ENCODE measurements around the gene NDUFA11.

Gene NDUFA11

DNA sequence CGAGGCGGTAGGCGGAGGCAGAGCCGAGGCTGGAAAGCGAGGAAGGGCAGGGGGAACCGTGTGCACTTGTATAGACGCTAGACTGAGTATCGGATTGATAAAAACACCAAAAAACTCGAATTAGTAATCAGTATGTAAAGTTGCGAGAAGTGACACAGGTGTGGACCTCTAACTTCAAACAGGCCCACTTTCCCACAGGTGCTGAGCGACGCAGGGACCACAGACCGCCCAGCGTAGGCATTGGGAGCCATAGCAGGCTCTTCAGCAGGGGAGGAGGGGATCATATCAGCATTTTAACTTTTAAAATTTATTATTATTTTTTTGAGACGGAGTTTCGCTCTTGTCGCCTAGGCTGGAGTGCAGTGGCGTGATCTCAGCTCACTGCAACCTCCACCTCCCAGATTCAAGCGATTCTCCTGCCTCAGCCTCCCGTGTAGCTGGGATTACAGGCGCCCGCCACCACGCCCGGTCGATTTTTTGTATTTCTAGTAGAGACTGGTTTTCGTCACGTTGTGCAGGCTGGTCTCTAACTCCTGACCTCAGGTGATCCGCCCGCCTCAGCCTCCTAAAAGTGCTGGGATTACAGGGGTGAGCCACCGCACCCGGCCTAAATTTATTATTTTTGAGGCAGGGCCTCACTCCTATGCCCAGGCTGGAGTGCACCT, 1.7 kb upstream of the NDUFA11 start:
- DNase-seq, result no peak

DNA sequence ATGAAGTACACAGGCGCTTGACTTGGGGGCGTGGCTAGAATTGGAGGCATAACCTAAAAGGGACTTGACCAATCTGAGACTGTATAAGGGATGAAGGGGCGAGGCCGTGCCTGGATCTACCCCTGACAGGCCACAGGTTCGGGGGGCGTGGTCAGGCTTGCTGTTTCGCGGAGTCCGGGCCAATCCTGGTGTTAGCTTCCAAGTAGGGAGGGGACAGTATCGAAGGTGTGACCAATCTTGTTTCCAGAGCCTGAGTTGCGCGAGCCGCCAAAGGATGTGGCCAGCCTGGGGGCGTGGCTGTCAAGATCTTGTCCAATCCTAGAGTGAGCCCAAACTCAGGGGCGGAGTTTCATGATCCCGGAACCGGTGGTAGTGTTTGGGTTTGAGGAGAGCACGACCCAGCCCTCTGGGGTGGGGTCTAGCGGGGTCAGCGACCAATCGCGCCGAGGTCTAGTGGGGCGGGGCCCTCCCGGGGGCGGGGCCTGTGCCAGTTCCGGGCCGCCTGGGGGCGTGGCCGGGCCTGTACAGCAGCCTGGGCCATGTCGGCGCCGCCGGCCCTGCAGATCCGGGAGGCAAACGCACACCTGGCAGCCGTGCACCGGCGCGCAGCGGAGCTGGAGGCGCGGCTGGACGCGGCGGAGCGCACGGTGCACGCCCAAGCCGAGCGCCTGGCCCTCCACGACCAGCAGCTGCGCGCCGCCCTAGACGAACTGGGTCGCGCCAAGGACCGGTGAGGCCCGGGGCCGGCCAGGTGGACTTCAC, 943 bp upstream of the NDUFA11 start, which contains the start of gene VMAC:
Gene VMAC (plus strand): TSS at position 521 of the 762 bp plus-strand sequence. CDS start 19 bp downstream, at position 540.
- DNase-seq, result peak; percentile 100

DNA sequence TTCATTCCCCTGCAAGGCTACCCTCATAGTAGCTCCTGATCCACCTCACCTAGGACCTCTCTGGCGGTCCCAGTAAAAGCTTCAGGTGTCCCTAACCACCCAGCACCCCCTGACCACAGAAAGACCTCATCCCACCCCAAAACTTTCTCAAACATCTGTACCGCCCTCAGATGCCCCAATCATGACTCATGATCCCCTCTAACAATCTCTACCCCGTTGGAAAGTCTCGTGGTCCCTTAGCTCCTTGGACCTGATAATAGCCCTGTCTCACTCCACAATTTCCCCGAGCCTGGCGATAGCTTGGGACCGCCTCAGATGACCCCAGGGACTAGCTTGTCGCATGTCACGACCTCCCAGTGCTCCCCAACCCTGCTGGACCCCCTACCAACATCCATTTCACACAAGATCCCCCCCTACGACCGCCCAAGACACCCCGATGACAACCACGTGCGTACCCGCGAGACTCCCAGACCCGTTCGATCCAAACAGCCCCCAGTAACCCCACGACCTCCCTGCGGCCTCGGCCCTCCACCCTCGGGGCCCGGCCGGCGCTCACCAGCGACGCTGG, 450 bp downstream of the NDUFA11 start:
- DNase-seq, result peak; percentile 29

DNA sequence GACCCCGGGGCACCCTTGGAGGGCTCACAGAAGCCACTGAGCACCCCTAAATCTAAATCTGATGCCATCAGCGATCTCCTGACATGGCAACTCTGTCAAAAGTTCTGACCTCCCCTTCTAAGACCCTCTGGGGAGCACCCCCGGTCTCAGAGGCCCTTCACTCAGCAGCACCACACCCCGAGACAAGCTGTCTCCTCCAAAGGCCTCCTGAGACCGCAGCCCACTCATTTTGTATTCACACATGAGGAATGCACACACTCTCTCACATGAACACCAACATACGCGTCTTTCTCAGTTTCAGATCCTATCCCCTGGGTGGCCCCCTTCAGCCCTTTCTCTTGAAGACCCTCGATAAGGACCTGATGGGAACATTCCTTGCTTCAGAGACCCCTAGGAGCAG, 2.6 kb downstream of the NDUFA11 start:
- DNase-seq, result no peak

DNA sequence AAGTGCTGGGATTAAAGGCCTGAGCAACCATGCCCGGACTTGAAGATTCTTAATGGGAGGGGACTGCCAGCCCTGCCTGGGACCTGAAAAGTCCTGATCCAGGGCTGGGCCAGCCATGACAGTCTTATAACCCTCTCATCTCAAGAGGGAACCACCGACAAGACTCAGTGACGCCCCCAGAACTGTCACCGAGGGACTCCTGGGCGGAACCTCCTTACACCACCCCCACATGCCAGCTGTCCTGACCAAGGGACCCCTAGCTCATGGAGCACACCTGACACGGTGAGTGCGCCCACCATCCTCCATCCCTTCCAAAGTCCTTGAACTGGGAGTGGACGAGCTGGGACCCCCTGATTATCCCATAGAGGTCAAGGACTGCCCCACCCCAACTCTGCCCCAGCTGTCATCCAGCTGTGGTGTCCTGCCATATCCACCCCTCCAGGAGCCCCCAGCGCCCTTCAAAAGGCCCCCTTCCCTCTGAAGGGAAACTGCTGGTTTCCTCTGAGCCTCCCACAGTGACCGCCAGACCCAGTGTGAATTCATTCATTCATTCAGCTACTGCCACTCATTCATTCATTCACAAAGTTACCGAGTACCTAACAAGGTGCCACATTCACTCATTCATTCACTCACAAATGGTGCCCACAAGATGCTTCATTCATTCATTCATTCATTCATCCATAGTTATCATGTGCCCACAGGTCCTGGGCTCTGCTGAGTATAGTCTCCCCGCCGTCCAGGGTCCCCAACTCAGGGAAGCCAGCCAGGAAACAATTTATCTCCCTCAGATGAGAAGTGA, 3.7 kb downstream of the NDUFA11 start:
- no peak for DNase-seq

DNA sequence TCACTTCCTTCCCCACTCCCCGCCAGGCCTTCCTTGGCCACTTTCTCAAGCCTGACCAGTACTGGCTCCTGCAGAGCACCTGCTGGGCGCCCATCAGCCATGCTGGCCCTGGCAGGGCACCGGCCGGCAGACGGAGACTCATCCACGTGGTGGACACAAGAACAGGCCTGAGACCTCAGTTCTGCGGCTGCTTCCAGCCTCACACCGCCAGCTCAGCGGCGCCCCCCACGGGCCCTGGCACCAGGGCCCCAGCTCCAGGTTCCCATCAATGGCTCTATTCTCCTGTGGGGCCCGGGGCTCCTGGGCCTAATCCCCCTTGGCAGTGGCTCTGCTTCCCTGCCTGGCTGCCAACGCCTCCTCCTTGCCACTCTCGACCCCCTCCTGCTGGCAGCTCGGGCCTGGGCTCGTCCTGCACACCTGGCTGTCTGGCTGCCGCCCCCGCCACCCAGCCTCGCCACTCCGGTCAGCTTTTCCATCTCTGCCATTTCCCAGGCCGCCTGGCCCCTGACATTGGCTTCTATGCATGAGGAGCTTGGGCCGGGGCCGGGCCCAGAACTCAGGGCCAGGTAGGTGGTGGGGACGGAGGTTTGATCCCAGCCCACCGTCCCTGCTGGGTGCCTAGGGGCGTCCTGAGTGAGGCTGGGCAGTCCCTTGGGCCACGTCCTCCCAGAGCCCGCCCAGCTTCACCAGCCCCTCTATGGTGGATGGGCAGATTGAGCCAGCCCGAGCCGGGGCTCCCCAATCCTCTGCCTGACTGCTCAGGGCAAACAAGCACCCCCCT, 6.2 kb downstream of the NDUFA11 start:
- DNase-seq, result no peak

DNA sequence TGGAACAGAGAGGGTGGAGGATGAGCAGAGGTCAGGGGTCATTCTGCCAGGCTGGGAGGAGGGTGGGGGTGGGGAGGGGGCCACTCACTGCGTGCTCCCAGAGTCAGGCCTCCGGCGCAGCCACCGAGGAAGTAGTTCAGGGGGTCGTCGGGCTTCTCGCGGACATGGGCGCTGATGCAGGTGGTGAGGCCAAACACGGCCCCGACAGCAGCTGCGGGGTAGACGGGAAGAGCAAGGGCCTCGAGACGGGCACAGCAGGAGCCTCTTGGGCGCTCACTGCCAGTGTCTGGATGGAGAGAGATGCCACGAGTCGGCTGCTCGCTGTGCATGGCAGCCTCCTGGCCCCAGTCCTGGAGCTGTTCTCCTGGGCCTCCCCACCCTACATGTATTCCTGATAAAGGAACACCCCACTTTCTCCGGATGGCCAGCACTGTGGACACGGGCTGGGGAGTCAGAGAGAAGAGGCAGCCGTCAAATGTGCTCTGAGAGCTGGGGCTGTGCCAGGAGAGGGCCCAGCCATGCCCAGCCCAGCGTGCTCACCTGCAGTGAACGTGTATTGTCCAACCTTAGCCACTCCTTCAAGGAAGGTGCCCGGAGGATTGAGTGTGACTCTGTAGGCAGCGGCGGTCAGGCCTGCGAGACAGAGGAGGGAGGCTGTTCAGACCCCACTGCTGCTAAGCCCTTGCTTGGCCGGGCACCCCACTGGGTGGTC, 7.1 kb downstream of the NDUFA11 start:
- DNase-seq, result no peak

DNA sequence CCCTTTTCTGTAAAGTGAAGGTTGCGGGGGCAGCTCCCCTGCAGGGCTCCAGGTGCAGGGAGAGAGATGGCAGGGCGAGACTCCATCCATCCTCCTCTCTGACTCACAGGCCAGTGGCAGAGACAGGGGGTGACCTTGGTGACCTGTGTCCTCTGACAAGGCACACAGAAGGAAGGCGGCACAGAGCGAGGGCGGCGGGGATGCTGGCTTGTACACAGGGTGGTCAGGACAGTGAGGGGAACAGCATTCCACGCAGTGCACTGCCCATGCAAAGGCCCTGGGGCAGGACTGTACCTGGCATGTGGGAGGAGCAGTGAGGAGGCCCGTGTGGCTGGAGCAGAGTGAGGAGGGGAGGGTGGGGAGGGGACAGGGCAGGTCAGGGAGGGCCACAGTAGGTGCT, 7.7 kb downstream of the NDUFA11 start:
- DNase-seq, result no peak

DNA sequence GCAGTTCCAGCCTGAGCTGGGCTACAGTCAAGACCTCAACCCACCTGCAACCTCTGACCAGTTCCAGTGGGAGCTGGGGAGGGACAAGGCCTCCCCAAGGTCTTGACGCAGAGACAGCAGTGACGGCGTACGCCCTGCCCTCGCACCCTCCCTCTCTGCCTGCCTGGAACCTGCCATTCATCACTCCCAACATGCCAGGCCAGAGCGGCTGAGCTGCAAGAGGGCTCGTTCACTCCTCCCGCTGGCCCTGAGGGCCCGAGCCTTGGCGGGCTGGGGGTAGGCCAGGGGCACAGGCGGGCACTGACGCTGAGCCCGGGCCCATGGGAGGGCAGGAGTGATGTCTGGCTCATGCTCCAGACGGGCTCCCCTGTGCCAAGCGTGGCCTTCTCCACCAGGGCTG, 8.2 kb downstream of the NDUFA11 start:
- no peak for DNase-seq

DNA sequence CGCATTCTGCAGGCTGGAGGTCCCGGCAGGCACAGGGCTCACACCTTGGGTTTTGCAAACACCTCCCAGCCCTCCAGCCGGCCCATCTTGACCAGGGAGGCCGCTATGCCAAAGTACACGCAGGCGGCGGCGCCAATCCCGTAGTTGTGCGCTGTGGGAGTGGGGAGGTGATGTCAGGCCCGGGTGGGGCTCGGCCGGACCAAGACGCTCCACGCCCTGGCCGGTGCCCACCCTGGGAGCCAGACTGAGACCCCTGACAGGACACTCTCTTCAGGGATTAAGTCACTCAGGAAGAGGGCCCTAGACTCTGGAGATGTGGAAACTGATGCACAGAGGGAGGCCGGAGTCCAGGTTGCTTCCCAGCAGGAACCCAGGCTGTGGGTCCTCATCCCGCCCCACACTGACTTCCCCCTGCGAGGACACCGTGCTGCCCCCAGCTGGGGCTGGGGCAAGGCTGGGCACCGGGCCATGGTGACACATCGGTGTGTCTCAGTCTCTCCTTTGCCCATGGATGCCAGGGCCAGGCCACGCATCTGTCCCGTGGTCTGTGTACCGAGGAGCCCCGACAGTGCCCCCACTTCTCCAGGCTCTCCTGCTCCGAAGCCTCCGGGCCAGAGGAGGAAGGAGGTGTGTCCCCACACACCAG, 8.8 kb downstream of the NDUFA11 start:
- no peak for DNase-seq

DNA sequence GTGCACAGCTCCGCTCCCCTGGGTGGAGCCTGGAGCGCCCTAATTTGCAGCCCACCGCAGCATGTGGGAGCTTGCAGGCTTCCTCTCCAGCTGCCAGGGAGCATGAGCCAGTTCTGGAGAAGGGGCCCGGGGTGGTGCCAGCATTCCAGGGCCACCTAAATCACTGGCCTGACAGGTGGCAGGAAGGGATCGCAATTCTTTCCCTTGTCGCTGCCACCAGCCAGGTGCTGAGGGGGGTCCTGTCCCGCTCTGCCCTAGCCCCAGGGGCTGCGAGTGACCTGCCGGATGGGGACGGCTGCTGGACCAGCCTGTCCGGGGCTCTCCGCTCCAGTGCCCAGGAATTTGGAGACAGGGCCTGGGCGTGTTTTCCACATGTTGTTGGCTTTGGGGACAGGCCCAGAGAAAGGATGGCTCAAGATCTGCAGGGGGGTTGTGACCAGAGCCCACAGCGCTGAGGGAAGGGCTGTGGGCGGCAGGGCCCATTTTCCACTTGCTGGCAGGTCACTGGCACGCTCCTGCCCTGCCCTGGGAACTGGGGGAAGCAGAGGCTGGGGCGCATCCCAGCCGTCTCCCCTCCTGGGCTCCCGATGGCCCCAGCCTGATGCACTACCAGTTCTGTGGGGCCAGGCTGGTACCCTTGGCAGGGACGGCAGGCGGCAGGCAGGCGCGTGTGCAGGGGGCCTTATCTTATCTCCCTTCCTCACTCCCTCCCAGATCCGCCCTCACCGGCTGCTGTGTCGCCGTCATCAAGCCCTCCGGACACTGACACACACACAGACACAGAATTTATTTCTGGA, 9.5 kb downstream of the NDUFA11 start:
- no peak for DNase-seq

DNA sequence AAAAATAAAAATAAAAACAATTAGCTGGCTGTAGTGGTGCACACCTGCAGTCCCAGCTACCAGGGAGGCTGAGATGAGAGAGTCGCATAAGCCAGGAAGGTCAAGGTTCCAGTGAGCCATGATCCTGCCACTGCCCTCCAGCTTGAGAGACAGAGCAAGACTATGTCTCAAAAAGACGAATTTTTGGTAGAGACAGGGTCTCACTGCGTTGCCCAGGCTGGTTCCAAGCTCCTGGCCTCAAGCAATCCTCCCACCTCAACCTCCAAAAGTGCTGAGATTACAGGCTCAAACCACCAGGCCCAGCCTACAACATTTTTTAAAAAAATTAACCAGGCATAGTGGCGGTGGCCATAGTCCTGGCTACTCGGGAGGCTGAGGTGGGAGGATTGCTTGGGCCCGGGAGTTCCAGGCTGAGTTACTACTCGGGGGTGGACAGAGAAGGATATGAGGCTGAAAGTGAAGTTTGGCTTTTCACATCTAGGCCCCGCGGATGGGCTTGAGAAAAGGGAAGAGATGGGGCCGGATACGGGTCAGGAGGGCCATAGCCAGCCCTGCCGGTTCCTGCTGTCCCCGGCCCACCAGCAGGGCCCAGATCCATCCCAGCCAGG, 10.2 kb downstream of the NDUFA11 start:
- DNase-seq, result no peak

DNA sequence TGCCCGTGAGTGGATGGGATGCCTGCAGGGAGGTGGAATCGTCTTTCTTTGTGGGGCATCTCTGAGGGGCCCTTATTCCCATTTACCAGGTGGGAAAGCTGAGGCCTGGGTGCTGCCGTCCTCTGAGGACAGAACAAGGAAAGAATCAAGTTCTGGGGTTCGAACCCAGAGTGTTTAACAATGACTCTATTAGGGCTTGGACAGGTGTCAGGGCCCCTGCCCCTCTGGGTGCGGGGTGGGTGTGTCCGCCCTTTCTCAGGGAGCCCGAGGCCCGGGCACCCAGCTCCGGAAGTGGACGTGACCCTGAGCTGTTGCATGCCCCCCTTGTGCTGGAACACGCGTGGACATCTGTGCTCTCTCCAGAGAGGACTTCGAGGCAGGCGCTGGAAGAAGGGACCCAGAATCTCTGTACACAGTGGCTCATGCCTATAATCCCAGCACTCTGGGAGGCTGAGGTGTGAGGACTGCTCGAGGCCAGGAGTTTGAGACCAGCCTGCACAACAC, 10.8 kb downstream of the NDUFA11 start:
- DNase-seq, result no peak

DNA sequence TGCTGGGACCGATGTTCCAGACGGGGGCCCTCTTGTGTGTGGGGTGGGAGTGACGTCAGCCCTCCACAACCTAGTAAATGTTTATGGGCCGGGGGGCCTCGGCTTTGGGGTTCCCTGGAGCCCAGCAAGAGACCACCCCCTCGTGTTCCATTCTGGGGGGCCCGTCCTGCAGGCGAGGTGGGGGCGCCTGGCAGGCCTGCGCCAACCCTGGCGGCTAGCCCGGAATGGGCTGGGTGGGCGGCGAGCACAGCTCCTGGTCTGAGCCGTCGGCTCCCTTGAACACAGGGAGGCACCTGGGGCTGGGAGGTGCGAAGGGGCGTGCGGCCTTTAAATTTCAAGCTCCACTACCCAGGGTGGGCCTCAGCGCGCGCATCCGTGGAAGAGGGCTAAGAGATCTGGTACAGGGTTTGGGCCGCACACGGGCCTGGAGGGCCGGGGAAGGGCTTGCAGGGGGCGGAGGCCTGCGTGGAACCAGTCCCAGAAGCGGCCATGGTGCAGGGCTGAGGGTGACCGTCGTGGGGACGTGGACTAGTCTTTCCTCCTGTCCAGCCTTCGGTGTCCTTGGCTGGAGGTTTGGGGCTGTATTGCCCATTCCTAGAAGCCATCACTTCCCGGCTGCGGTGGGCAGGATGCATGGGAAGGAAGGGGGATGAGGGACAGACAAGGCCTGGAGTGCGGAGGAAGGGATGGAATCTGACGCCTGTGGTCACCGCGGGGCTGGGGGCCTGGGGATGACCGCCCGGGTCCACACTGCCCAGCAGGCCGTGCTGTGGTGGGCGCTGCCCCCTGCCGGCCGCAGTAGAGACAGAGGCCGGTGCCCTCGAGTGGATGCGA, 11.4 kb downstream of the NDUFA11 start:
- peak; percentile 13 for DNase-seq

DNA sequence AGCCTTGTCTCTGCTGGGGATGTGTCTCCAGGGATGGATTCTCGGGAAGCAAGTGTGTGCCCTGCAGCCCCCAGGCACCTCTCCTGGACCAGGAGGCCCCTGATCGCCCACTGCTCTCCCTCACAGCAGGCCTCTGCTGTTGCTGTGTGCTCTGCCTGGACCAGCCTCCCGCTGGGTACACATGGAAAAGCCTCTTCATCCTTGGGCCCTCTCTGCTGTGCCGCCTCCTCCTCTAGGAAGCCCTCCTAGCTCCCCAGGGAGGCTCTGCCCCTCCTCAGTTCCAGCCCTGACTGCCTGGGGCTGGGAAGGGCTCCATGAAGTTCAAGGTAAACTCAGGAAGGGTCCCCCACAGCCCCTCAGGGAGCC, 12.0 kb downstream of the NDUFA11 start:
- DNase-seq, result no peak

DNA sequence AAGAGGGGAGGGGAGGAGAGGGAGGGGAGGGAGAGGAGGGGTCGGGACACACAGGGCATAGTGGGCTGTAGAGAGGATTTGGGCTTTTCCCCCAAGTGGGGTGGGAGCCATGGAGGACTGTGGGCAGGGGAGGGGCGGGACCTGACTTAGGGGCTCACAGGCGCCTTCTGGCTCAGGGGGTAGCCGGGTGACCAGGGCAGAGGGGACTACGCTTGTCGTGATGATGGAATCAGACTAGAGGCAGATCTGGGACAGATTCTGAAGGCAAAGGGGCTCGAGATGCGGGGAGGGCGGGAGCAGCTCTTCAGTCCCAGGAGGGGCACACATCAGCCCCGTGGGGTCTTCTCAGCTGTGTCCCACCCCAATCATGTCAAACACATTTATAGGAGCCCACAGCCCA, 13.5 kb downstream of the NDUFA11 start:
- DNase-seq, result no peak

DNA sequence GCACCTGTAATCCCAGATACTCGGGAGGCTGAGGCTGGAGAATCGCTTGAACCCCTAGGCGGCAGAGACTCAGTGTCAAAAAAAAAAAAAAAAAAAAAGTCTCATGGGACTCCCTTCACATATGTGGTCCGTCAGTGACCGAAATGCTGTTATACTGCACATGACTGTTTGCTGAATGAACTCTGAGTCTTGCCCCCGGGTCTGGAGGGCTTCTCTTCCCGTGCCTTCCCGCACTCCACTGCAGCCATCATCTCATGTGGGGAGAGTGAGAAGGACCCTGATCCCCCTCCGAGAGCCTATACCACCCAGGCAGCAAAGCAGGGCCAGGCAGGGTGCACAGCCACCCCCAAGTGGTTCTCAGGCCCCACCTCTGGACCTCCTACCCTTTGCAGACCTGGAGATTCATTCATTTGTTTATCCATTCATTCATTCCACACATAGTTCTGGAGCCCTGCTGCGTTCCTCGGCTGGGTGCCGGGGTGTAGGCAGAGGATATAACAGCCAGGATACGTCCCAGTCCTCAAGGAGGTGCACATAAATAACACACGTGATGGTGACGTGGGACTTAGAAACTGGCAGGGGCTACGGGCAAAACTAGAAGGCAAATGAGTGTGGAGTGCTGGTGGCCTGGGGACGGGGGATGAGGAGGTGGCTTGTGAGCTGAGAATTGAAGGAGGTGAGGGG, 14.2 kb downstream of the NDUFA11 start:
- DNase-seq, result no peak
